ENCODE data around the gene PTPDC1.

- no peak for TF ChIP-seq CTCF (conservative IDR thresholded peaks at IDR 0.05; ENCODE audit: low read depth, low read length)
- TF ChIP-seq SMC3 (IDR thresholded peaks at IDR 0.05; ENCODE audit: low read depth, low read length), result no peak
- no peak for TF ChIP-seq NFE2L2 (IDR thresholded peaks at IDR 0.05; ENCODE audit: low read depth, low read length)
- TF ChIP-seq RAD21 (IDR thresholded peaks at IDR 0.05; ENCODE audit: low read length), result no peak
- no peak for TF ChIP-seq MAZ (IDR thresholded peaks at IDR 0.05; ENCODE audit: borderline replicate concordance, low read depth, low read length)
- no peak for TF ChIP-seq BHLHE40 (IDR thresholded peaks at IDR 0.05; ENCODE audit: low read depth, low read length)
- TF ChIP-seq CEBPB (IDR thresholded peaks at IDR 0.05; ENCODE audit: low read depth, low read length), result no peak
- no peak for TF ChIP-seq USF2 (IDR thresholded peaks at IDR 0.05; ENCODE audit: low read depth, low read length)
- no peak for TF ChIP-seq POLR2A (IDR thresholded peaks at IDR 0.05; ENCODE audit: low read depth, low read length)
- no peak for TF ChIP-seq RFX5 (IDR thresholded peaks at IDR 0.05; ENCODE audit: low read depth, low read length)
Observed at GRCh38 chr9:94108584-94108983, 24.3 kb downstream of the PTPDC1 start.
